Right lobe of liver (tissue), 6 donors: ENCODE data around the gene C11orf16. TPM values are rescaled to one million over a fixed set of nuclear protein-coding genes. Genes with fewer than 3 reads are reported as not detected.

Experiments used
- ATAC-seq, 4 donors: fragments of 200-7000 bp; cut with Tn5 transposase; one replicate each; pipeline ENCODE4 v1.9.1; 2020; ENCODE audit warnings: mild to moderate bottlenecking in 4 of 4, moderate library complexity in 4 of 4
- DNase-seq, 3 donors: peaks; one replicate each; pipeline ENCODE4 v3.0.0-alpha.2; 2020
- H3K27ac ChIP-seq, 3 donors: fragments of 200-600 bp; one replicate each; pipeline ENCODE4 v1.8.0; 2022
- H3K27me3 ChIP-seq, 2 donors: fragments of 200-600 bp; one replicate each; pipeline ENCODE4 v1.8.0; 2022
- H3K36me3 ChIP-seq, 4 donors: fragments of 200-600 bp; sonication (generic) in 1 of 4; one replicate each; pipeline versions ENCODE4 v1.5.1 to v1.8.0; 2017 to 2022; ENCODE audit warnings: control low read depth in 1 of 4
- H3K4me1 ChIP-seq, 4 donors: fragments of 200-600 bp; sonication (generic) in 1 of 4; one replicate each; pipeline versions ENCODE4 v1.5.1 to v1.8.0; 2017 to 2022; ENCODE audit warnings: control low read depth in 1 of 4
- H3K4me3 ChIP-seq, 3 donors: fragments of 200-600 bp; one replicate each; pipeline ENCODE4 v1.8.0; 2022
- H3K9me3 ChIP-seq, 4 donors: fragments of 200-600 bp; sonication (generic) in 1 of 4; one replicate each; pipeline versions ENCODE4 v1.5.1 to v1.8.0; 2017 to 2022; ENCODE audit warnings: control low read depth in 1 of 4
- CTCF ChIP-seq, 4 donors: fragments of 200-600 bp in 3 of 4; fragments of 450-650 bp in 1 of 4; IDR thresholded peaks; one replicate each; pipeline versions ENCODE4 v1.5.1 to v1.8.0; 2016 to 2022; ENCODE audit warnings: antibody characterized with exemption in 4 of 4, mild to moderate bottlenecking in 2 of 4
- POLR2A ChIP-seq: fragments of 450-650 bp; IDR thresholded peaks from one replicate; pipeline ENCODE4 v1.6.1; 2017; ENCODE audit warnings: antibody characterized with exemption, mild to moderate bottlenecking
- WGBS: methylation state at CpG from one replicate; pipeline ENCODE4 v1.1.6; 2018; ENCODE audit warnings: low coverage, low lambda C conversion rate; ENCODE audit not compliant: insufficient coverage; ENCODE audit errors: missing lambda C conversion rate; 5-methylcytosine and 5-hydroxymethylcytosine counted together
- intact Hi-C, 2 donors: fragments of 100-400 bp; cut with DNase I; formaldehyde crosslinking; loops; one replicate each; pipeline versions ENCODE4 v1.11.2 to v1.14.1; 2022
- small RNA-seq, 2 experiments: library from RNA; depleted of rRNA; stranded (forward); fragments of <200 nt; gene quantifications; one replicate each; pipeline ENCODE3, GENCODE V24; 2016
- total RNA-seq, 6 experiments: library from RNA; depleted of rRNA in 2 of 6; stranded (reverse); fragments of >200 nt in 2 of 6; fragmentation: NEBNext Ultra II Directional in 3 of 6; extraction: Animal tissue kit (Norgen Biotek cat#: 25700) in 3 of 6; gene quantifications; one replicate each; pipeline versions ENCODE4 v1.1.0 to v1.2.4, GENCODE V29; 2016 to 2023
- donor health status: DM: no; HTN: yes; CAD: no.
- donor health status: DM: no; HTN: no; CAD: no.
- donor health status: DM: no; HTN: no; CAD: no.
- donor health status: DM: no; HTN: yes; CAD: no.
- donor health status: DM: no; HTN: yes; CAD: no.

C11orf16 gene
- total RNA-seq, 6 experiments from 2014 or later: not detected

GRCh38 chr11:8870411-8871170, 62.2 kb downstream of the C11orf16 start:
- H3K4me3 ChIP-seq: peak overlapping the region; percentile 61 to 72 (median 72)
- 0% methylated on average over 2 of the region's 81 CpGs for WGBS
- no peaks in the 10 kb centered on the region for H3K27me3 ChIP-seq
- intact Hi-C loops: no loop called here
- ATAC-seq (peak; percentile 61 to 67 (median 66)), DNase-seq (peak; percentile 52 to 61 (median 59))
- TF ChIP-seq CTCF (IDR thresholded peaks at IDR 0.05) (no peak), POLR2A (no peak)
- H3K4me1 ChIP-seq: peaks cover 0 to 3% (median 0%) of the 10 kb centered on the region in 4 donors
- H3K9me3 ChIP-seq: no peaks in the 10 kb centered on the region
- H3K36me3 ChIP-seq: no peaks in the 10 kb centered on the region
- peak overlapping the region; percentile 34 to 79 (median 53) for H3K27ac ChIP-seq

Small RNA genes lying within 50 kb of the gene (small RNA-seq; reads per million reads assigned to genes)
- gene RF00019: 0 reads per million in 2 experiments

Other genes with a start within 250 kb of the C11orf16 start
- gene AKIP1, start 21.8 kb downstream of the C11orf16 start, total RNA-seq: 10 to 100 TPM in 3 of 6 experiments, 1 to 10 TPM in 3; 5.8 to 14.8 (median 8.7) TPM
- gene ASCL3, start 10.1 kb upstream of the C11orf16 start, total RNA-seq: not detected
- 10 to 100 TPM; 15.5 to 33.6 (median 19.8) TPM for gene TMEM9B, start 31.5 kb upstream of the C11orf16 start, total RNA-seq
- gene NRIP3, start 71.1 kb upstream of the C11orf16 start, total RNA-seq: under 1 TPM in 4 of 6 experiments, not detected in 2; 0.31 to 0.84 (median 0.37) TPM
- gene SCUBE2, start 158.7 kb upstream of the C11orf16 start, total RNA-seq: 1 to 10 TPM in 1 of 6 experiments, under 1 TPM in 5; 0.19 to 1.1 (median 0.32) TPM